Peyer's patch (tissue), 4 donors: ENCODE results near the gene PRKAR2A.

Experiments
- CTCF ChIP-seq, 6 experiments: fragments of 450-650 bp in 4 of 6; fragments of 200-600 bp in 2 of 6; sonication (generic) in 1 of 6; IDR thresholded peaks; one replicate each; pipeline ENCODE4 v1.5.1; 2017 to 2019; ENCODE audit warnings: antibody characterized with exemption in 6 of 6, mild to moderate bottlenecking in 3 of 6, moderate library complexity in 1 of 6
- POLR2A ChIP-seq, 2 donors: fragments of 450-650 bp; IDR thresholded peaks; one replicate each; pipeline ENCODE4 v1.5.1; 2017; ENCODE audit warnings: antibody characterized with exemption in 2 of 2, mild to moderate bottlenecking in 2 of 2, moderate library complexity in 2 of 2

- TF ChIP-seq CTCF (IDR thresholded peaks at IDR 0.05): no peak
- TF ChIP-seq POLR2A (IDR thresholded peaks at IDR 0.05): no peak
Measured at GRCh38 chr3:48708481-48708889, 139.2 kb downstream of the PRKAR2A start.
